ENCODE results near the gene C14orf39.

C14orf39 gene

DNA sequence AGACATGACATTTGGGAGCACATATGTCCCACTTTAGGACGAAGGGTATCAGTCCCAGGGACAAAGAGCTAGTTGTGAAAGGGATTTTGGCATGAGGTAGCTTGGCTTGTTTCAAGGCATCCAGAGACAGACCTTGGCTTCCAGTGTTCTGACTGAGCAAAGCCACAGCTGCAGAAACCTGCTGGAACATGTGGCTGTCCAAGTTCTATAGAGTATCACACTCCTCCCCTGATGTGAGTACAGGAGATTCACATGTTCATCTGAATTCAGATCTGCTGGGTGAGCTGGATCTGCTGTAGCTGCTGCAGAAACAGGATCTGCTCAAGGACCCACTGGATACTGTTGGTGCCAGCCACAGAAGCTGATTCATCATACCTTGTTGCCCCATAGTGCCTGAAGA is 10.1 kb upstream of the C14orf39 start:
- Histone ChIP-seq H3K4me1 (ENCODE audit: control insufficient read depth, insufficient read depth, low read length) (no peaks in the 10 kb centered on the region), H3K36me3 (ENCODE audit: control insufficient read depth in 2 of 2, insufficient read depth in 1 of 2, low read length in 2 of 2) (no peaks in the 10 kb centered on the region), H3K9me3 (ENCODE audit: control insufficient read depth, insufficient read depth, low read depth, low read length) (no peaks in the 10 kb centered on the region), H3K27ac (ENCODE audit: extremely low read depth, low read depth, low read length) (no peak overlapping the region), H3K4me3 (ENCODE audit: low read depth, low read length) (no peak overlapping the region)
- TF ChIP-seq, protein P1, sequence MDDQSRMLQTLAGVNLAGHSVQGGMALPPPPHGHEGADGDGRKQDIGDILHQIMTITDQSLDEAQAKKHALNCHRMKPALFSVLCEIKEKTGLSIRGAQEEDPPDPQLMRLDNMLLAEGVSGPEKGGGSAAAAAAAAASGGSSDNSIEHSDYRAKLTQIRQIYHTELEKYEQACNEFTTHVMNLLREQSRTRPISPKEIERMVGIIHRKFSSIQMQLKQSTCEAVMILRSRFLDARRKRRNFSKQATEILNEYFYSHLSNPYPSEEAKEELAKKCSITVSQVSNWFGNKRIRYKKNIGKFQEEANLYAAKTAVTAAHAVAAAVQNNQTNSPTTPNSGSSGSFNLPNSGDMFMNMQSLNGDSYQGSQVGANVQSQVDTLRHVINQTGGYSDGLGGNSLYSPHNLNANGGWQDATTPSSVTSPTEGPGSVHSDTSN (CRISPR knock-in tag; IDR thresholded peaks at IDR 0.05) = no peak
- ChIA-PET POLR2A (no interaction called here), CTCF (interaction anchor here (0.7 to 1.0 kb wide), 2 partner anchors 146 to 531 kb away, joined by 3 read pairs; no protein-coding TSS in a partner anchor)

DNA sequence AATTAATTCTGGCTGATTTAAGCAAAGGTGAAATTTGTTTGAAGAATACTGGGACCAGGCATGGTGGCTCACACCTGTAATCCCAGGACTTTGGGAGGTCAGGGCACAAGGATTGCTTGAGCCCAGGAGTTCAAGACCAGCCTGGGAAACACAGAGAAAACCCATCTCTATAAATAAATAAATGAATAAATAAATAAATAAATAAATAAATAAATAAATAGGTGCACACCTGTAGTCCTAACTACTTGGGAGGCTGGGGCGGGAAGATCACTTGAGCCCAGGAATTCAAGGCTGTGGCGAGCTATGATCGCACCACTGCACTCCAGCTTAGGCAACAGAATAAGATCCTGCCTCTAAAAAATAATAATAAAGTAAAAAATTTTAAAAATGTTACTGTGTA is 4.4 kb upstream of the C14orf39 start:
- CTCF ChIA-PET = interaction anchor here (3.4 kb wide), 1 partner anchor 140 kb away, joined by 18 read pairs; no protein-coding TSS in a partner anchor

More for the DNA sequence above, 4.4 kb upstream of the C14orf39 start:
- TF ChIP-seq ZNF426 (tag by site-specific recombination; IDR thresholded peaks at IDR 0.05) = peak; percentile 33
- TF ChIP-seq ZNF2 (tag by site-specific recombination; IDR thresholded peaks at IDR 0.05) = no peak
- TF ChIP-seq ZNF555 (tag by site-specific recombination; conservative IDR thresholded peaks at IDR 0.05) = peak; percentile 28
- peak; percentile 51; the same call in 1 of the 2 replicates for TF ChIP-seq ZNF394 (tag by site-specific recombination; IDR thresholded peaks at IDR 0.05; ENCODE audit: borderline replicate concordance)
- TF ChIP-seq FEZF1 (tag by site-specific recombination; IDR thresholded peaks at IDR 0.05) = no peak
- no peak for TF ChIP-seq ZNF610 (tag by site-specific recombination; IDR thresholded peaks at IDR 0.05; ENCODE audit: borderline replicate concordance)
- TF ChIP-seq, protein P2, sequence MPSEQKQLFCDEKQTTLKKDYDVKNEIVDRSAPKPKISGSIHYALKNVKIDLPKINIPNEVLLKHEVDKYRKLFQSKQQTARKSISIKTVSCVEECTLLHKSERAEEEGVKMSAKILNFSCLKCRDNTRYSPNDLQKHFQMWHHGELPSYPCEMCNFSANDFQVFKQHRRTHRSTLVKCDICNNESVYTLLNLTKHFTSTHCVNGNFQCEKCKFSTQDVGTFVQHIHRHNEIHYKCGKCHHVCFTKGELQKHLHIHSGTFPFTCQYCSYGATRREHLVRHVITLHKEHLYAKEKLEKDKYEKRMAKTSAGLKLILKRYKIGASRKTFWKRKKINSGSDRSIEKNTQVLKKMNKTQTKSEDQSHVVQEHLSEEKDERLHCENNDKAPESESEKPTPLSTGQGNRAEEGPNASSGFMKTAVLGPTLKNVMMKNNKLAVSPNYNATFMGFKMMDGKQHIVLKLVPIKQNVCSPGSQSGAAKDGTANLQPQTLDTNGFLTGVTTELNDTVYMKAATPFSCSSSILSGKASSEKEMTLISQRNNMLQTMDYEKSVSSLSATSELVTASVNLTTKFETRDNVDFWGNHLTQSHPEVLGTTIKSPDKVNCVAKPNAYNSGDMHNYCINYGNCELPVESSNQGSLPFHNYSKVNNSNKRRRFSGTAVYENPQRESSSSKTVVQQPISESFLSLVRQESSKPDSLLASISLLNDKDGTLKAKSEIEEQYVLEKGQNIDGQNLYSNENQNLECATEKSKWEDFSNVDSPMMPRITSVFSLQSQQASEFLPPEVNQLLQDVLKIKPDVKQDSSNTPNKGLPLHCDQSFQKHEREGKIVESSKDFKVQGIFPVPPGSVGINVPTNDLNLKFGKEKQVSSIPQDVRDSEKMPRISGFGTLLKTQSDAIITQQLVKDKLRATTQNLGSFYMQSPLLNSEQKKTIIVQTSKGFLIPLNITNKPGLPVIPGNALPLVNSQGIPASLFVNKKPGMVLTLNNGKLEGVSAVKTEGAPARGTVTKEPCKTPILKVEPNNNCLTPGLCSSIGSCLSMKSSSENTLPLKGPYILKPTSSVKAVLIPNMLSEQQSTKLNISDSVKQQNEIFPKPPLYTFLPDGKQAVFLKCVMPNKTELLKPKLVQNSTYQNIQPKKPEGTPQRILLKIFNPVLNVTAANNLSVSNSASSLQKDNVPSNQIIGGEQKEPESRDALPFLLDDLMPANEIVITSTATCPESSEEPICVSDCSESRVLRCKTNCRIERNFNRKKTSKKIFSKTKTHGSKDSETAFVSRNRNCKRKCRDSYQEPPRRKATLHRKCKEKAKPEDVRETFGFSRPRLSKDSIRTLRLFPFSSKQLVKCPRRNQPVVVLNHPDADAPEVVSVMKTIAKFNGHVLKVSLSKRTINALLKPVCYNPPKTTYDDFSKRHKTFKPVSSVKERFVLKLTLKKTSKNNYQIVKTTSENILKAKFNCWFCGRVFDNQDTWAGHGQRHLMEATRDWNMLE (tag by site-specific recombination; conservative IDR thresholded peaks at IDR 0.05; ENCODE audit: low read depth) = peak; percentile 45; the same call in 1 of the 2 replicates
- 0 out of 2 replicates have a peak, but pooled peaks have one; percentile 20 for TF ChIP-seq ZBTB11 (tag by site-specific recombination; conservative IDR thresholded peaks at IDR 0.05; ENCODE audit: low read depth)
- no peaks in the 10 kb centered on the region for H3K9me3 ChIP-seq (ENCODE audit: control insufficient read depth, insufficient read depth, low read depth, low read length)
- H3K27ac ChIP-seq (ENCODE audit: extremely low read depth, low read depth, low read length) = no peak overlapping the region
- H3K4me1 ChIP-seq (ENCODE audit: control insufficient read depth, insufficient read depth, low read length) = no peaks in the 10 kb centered on the region
- POLR2A ChIA-PET = no interaction called here
- no peak overlapping the region for H3K4me3 ChIP-seq (ENCODE audit: low read depth, low read length)
- H3K36me3 ChIP-seq (ENCODE audit: control insufficient read depth in 2 of 2, insufficient read depth in 1 of 2, low read length in 2 of 2) = no peaks in the 10 kb centered on the region
